B cell (primary cell): ENCODE results near the gene GRN. TPM values are rescaled to one million over a fixed set of nuclear protein-coding genes. Genes with fewer than 3 reads are reported as not detected.

Experiments
- ATAC-seq: fragments of 200-7000 bp; cut with Tn5 transposase; one replicate; pipeline ENCODE4 v1.10.0; 2021; ENCODE audit warnings: low read depth, mild to moderate bottlenecking, moderate number of reproducible peaks, moderate library complexity
- CTCF ChIA-PET: fragments of 350-600 bp; sonication (Branson Sonifier 250); formaldehyde crosslinking; loops from one replicate; lab custom pipeline; 2021; ENCODE audit warnings: antibody characterized with exemption, inconsistent platforms; lab: Charles Lee
- POLR2A ChIA-PET: fragments of 350-600 bp; sonication (Branson Sonifier 250); formaldehyde crosslinking; loops from one replicate; lab custom pipeline; 2021; ENCODE audit warnings: antibody characterized with exemption; lab: Charles Lee
- DNase-seq: peaks from one replicate; pipeline ENCODE4 v3.0.0; 2013
- H2AFZ ChIP-seq: 2 replicates; pipeline ENCODE4 v1.6.1; 2012; ENCODE audit warnings: mild to moderate bottlenecking, low read depth, low read length; ENCODE audit not compliant: insufficient read depth, poor library complexity, severe bottlenecking
- H3K27ac ChIP-seq, 2 donors: 1 replicate in 1 of 2; 2 replicates in 1 of 2; pipeline ENCODE4 v1.5.1; 2012 to 2013; ENCODE audit warnings: low read length in 2 of 2, mild to moderate bottlenecking in 2 of 2, moderate library complexity in 1 of 2
- H3K27me3 ChIP-seq, 4 experiments: fragments of 200-600 bp in 1 of 4; sonication (generic) in 1 of 4; replicated peaks in 1 of 4; 1 replicate in 2 of 4; 2 replicates in 2 of 4; pipeline versions ENCODE4 v1.6.1 to v1.7.0; 2013 to 2016; ENCODE audit warnings: low read length in 3 of 4, mild to moderate bottlenecking in 2 of 4, mixed read lengths in 1 of 4, moderate library complexity in 1 of 4; ENCODE audit not compliant: insufficient read depth in 4 of 4, control insufficient read depth in 3 of 4; ENCODE audit errors: control extremely low read depth in 1 of 4
- H3K36me3 ChIP-seq, 2 experiments: replicated peaks in 1 of 2; 1 replicate in 1 of 2; 2 replicates in 1 of 2; pipeline versions ENCODE4 v1.6.1 to v1.7.1; 2013; ENCODE audit warnings: low read length in 1 of 2; ENCODE audit not compliant: insufficient read depth in 2 of 2, control insufficient read depth in 1 of 2; ENCODE audit errors: control extremely low read depth in 1 of 2, extremely low read depth in 1 of 2
- H3K4me1 ChIP-seq, 2 donors: fragments of 200-600 bp in 1 of 2; sonication (generic) in 1 of 2; 1 replicate in 1 of 2; 2 replicates in 1 of 2; pipeline versions ENCODE4 v1.5.1 to v1.6.1; 2013 to 2017; ENCODE audit warnings: low read length in 2 of 2; ENCODE audit not compliant: control insufficient read depth in 2 of 2, insufficient read depth in 2 of 2
- H3K4me2 ChIP-seq: replicated peaks from 2 replicates; pipeline ENCODE3; 2012; ENCODE audit warnings: mild to moderate bottlenecking, low read depth, low read length; ENCODE audit not compliant: poor library complexity, severe bottlenecking
- H3K4me3 ChIP-seq, 5 experiments: fragments of 200-600 bp in 1 of 5; sonication (generic) in 1 of 5; 1 replicate in 3 of 5; 2 replicates in 2 of 5; pipeline versions ENCODE4 v1.5.1 to v1.7.0; 2011 to 2016; ENCODE audit warnings: low read length in 4 of 5, mild to moderate bottlenecking in 4 of 5, low read depth in 2 of 5, control low read depth in 1 of 5, moderate library complexity in 1 of 5; ENCODE audit not compliant: insufficient read depth in 1 of 5; ENCODE audit errors: control extremely low read depth in 1 of 5, extremely low read depth in 1 of 5
- H3K79me2 ChIP-seq: fragments of 200-600 bp; sonication (generic); one replicate; pipeline ENCODE4 v1.6.0; 2016; ENCODE audit warnings: low read length; ENCODE audit not compliant: control insufficient read depth, insufficient read depth
- H3K9ac ChIP-seq: fragments of 200-600 bp; sonication (generic); 2 replicates; pipeline ENCODE4 v1.6.1; 2017; ENCODE audit warnings: mild to moderate bottlenecking, low read length, moderate library complexity
- H3K9me3 ChIP-seq, 3 donors: one replicate each; pipeline versions ENCODE4 v1.6.1 to v1.7.1; 2013; ENCODE audit warnings: low read length in 2 of 3; ENCODE audit not compliant: control insufficient read depth in 2 of 3, insufficient read depth in 1 of 3; ENCODE audit errors: control extremely low read depth in 1 of 3
- H4K20me1 ChIP-seq: 2 replicates; pipeline ENCODE4 v1.6.0; 2012; ENCODE audit warnings: mild to moderate bottlenecking, low read length; ENCODE audit not compliant: insufficient read depth, control insufficient read depth, poor library complexity, severe bottlenecking
- H3K27ac Mint-ChIP-seq: one replicate; pipeline ENCODE4 v1.8.0; 2021; ENCODE audit warnings: mixed read lengths
- H3K27me3 Mint-ChIP-seq: one replicate; pipeline ENCODE4 v1.8.0; 2021; ENCODE audit warnings: mixed read lengths
- H3K4me1 Mint-ChIP-seq: one replicate; pipeline ENCODE4 v1.8.0; 2021; ENCODE audit warnings: mixed read lengths
- H3K4me3 Mint-ChIP-seq: one replicate; pipeline ENCODE4 v1.8.0; 2021; ENCODE audit warnings: mixed read lengths
- H3K9me3 Mint-ChIP-seq: one replicate; pipeline ENCODE4 v1.8.0; 2022; ENCODE audit warnings: mixed read lengths; ENCODE audit not compliant: insufficient read depth
- EZH2 ChIP-seq: IDR thresholded peaks from 2 replicates; pipeline ENCODE4 v1.6.1; 2012; ENCODE audit warnings: borderline replicate concordance, low read depth, mild to moderate bottlenecking, moderate library complexity, low read length; ENCODE audit not compliant: insufficient read depth, poor library complexity, severe bottlenecking
- WGBS: methylation state at CpG from one replicate; pipeline ENCODE4 v1.1.5; 2013; ENCODE audit warnings: missing lambda C conversion rate; ENCODE audit not compliant: insufficient coverage; 5-methylcytosine and 5-hydroxymethylcytosine counted together
- intact Hi-C: fragments of 100-400 bp; cut with micrococcal nuclease; formaldehyde crosslinking; loops from one replicate; pipeline ENCODE4 v1.10.0; 2022
- polyA plus RNA-seq: library from polyadenylated mRNA; depleted of rRNA; stranded (reverse); fragments of >200 nt; gene quantifications from 2 replicates; pipeline ENCODE4 v1.2.3, GENCODE V29; 2012
- total RNA-seq, 2 donors: library from RNA; stranded (reverse); fragments of 120-200 nt in 1 of 2; gene quantifications; 1 replicate in 1 of 2; 2 replicates in 1 of 2; pipeline versions ENCODE4 v1.2.3 to v1.2.4, GENCODE V29; 2013 to 2022
- TF ChIP-seq, protein P1 (sequence below): fragments of 200-600 bp; IDR thresholded peaks from one replicate; pipeline ENCODE4 v1.8.0; 2022; ENCODE audit warnings: antibody characterized with exemption, mild to moderate bottlenecking

Gene GRN
- total and polyA plus RNA-seq, 2 donors (not counting 1 experiment from before 2014, with no cell fraction given) = 187 to 226 TPM

DNA sequence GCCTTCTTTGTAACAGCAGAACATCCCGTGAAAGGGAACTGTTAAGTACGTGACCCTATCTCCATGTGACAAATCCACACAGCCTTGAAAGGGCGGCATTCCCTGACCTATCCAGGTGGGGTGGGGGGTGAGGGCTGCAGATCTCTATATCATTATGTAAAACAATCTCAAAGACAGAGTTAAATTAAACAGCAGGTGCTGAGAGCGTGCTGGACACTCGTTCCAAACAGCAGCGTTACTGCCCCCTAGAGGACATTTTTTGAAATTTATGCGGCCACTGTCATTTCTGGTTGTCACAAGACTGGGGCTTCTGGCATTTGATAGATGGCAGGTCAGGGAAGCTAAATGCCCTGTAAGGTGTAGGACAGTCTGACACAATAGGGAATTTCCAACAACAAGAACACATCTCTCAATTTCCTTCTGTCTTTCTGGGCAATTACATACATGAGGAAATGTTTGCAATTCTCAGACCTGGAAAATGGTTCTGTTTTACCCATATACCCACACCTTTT is 13.8 kb upstream of the GRN start:
- H3K9me3 Mint-ChIP-seq = no peaks in the 10 kb centered on the region
- H3K27me3 ChIP-seq = no peaks in the 10 kb centered on the region
- no peak overlapping the region for H3K27ac ChIP-seq
- ChIA-PET POLR2A (interaction anchor here (0.5 to 1.7 kb wide), 5 partner anchors 13 to 182 kb away, joined by 3 to 5 read pairs (median 4); partner anchors contain the start of gene GRN), CTCF (interaction anchor here (0.5 to 7.4 kb wide), 25 partner anchors 10 to 391 kb away, joined by 3 to 117 read pairs (median 5); partner anchors contain the start of genes FAM171A2, GRN and TMUB2)
- H3K4me1 Mint-ChIP-seq = peaks cover 30% of the 10 kb centered on the region
- ATAC-seq = peak; percentile 22
- H3K27me3 Mint-ChIP-seq = no peaks in the 10 kb centered on the region
- intact Hi-C loops = loop anchor here (1.0 kb wide), 3 partner anchors 14 to 190 kb away; partner anchors contain the start of genes GRN and HROB
- no peak overlapping the region for H2AFZ ChIP-seq
- H3K4me3 Mint-ChIP-seq = no peak overlapping the region
- H3K27ac Mint-ChIP-seq = peak overlapping the region; percentile 38
- no peak overlapping the region for H3K9ac ChIP-seq
- TF ChIP-seq, protein P1, sequence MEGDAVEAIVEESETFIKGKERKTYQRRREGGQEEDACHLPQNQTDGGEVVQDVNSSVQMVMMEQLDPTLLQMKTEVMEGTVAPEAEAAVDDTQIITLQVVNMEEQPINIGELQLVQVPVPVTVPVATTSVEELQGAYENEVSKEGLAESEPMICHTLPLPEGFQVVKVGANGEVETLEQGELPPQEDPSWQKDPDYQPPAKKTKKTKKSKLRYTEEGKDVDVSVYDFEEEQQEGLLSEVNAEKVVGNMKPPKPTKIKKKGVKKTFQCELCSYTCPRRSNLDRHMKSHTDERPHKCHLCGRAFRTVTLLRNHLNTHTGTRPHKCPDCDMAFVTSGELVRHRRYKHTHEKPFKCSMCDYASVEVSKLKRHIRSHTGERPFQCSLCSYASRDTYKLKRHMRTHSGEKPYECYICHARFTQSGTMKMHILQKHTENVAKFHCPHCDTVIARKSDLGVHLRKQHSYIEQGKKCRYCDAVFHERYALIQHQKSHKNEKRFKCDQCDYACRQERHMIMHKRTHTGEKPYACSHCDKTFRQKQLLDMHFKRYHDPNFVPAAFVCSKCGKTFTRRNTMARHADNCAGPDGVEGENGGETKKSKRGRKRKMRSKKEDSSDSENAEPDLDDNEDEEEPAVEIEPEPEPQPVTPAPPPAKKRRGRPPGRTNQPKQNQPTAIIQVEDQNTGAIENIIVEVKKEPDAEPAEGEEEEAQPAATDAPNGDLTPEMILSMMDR = peak; percentile 93
- TF ChIP-seq EZH2 = no peak
- H3K4me3 ChIP-seq = no peak overlapping the region
- no peaks in the 10 kb centered on the region for H3K79me2 ChIP-seq
- no peaks in the 10 kb centered on the region for H3K9me3 ChIP-seq
- peak; percentile 87 for DNase-seq
- H3K4me1 ChIP-seq = peaks cover 8 to 33% of the 10 kb centered on the region in 2 donors
- H3K36me3 ChIP-seq = no peaks in the 10 kb centered on the region
- H3K4me2 ChIP-seq = peak overlapping the region; percentile 1
- H4K20me1 ChIP-seq = no peaks in the 10 kb centered on the region
- WGBS = 0% methylated on average over 3 of the region's 7 CpGs

DNA sequence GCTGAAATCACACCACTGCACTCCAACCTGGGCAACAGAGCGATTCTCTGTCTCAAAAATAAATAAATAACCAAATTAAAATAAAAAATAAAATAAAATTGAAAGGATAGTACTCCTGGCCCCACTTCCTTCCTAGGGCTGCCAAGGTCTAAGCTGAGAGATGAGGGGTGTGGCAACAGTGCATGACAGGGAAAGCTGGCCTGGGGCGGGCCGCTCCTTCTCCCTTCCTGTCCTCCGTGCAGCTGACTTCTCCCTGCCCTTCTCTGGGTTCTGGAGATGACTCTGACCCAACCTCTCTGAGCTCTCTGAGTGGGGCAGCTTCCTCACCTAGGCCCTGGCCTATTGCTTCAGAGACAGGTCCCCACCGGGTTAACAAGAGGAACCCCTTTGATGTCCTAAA is 11.7 kb upstream of the GRN start:
- Mint-ChIP-seq H3K9me3 (no peaks in the 10 kb centered on the region), H3K4me3 (no peak overlapping the region), H3K4me1 (peaks cover 17% of the 10 kb centered on the region), H3K27me3 (no peaks in the 10 kb centered on the region), H3K27ac (no peak overlapping the region)
- Histone ChIP-seq H3K79me2 (no peaks in the 10 kb centered on the region), H3K9ac (no peak overlapping the region), H4K20me1 (no peaks in the 10 kb centered on the region), H3K27me3 (no peaks in the 10 kb centered on the region), H3K4me1 (peaks cover 4 to 26% of the 10 kb centered on the region in 2 donors), H3K36me3 (no peaks in the 10 kb centered on the region), H3K4me3 (no peak overlapping the region), H3K4me2 (no peak overlapping the region), H3K27ac (no peak overlapping the region), H3K9me3 (no peaks in the 10 kb centered on the region), H2AFZ (no peak overlapping the region)
- 84% methylated on average over 3 of the region's 5 CpGs for WGBS
- TF ChIP-seq, protein P1 = no peak
- no peak for TF ChIP-seq EZH2
- ATAC-seq (no peak), DNase-seq (no peak)
- intact Hi-C loops = no loop called here
- ChIA-PET POLR2A (interaction anchor here (0.8 kb wide), 1 partner anchor 30 kb away, joined by 5 read pairs; the partner anchor contains the start of gene FAM171A2), CTCF (interaction anchor here (0.8 to 7.4 kb wide), 5 partner anchors 11 to 331 kb away, joined by 3 to 117 read pairs (median 20); partner anchors contain the start of gene GRN)
